UCSD-AML1 (cell line): Measurements from ENCODE around the gene ZC3H12A.

Experiments
- DNase-seq: peaks from one replicate; lab custom pipeline; 2025; ENCODE audit not compliant: unreplicated experiment; lab: John Stamatoyannopoulos, UW

Gene ZC3H12A

DNA sequence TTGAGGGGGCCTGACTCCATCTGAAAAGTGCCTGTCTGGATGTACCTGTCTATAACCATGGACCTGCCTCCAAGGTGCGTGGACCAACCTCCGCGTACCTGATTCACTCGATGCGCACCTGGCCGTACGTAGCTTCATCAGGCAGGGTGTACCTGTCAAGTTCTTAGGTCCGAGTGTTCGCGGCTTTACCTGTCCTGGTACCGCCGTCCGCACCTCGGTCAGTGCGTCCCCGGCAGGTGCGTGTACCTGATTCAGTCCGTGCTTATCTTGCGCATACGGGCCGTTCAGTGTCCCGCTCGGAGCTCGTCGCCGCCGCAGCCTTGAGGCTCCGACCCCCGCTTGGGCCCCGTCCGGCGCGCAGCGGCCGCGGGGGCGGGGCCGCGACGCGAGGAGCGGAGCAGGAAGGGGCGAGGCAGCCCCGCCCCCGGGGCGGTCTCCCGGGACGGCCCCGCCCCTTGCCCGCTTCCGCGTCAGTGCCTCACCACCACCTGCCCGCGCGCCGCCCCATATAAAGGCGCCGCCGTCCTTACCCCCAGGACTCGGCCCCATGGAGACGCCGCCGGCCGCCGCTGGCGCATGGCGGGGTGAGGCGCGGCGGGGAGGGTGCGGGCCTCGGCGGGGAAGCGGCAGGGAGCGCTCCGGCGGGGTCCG is at the start of gene ZC3H12A:
Gene ZC3H12A, plus strand, starts transcription at position 535 of the 651 bp plus-strand sequence. CDS start 917 bp downstream, outside the sequence.
- peak; percentile 95 for DNase-seq

DNA sequence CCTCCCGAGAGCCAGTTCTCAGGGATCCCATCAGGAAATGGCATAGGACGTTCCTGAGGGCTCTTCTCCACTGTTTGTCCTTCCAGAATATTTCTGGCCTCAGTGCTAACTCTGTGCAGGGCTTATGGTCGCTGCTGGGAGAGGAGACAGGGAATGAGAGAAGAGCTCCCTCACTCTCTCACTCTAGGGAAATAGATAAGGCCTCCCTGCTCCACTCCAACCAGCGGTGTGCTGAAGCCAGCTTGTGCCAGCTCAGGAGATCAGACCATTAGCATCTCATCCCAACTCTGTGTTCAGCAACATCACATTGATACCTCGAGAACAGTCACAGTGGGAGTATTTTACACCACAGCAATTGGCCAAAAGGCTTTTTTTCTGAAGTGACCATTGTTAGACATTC is 49.2 kb upstream of the ZC3H12A start:
- DNase-seq = no peak

DNA sequence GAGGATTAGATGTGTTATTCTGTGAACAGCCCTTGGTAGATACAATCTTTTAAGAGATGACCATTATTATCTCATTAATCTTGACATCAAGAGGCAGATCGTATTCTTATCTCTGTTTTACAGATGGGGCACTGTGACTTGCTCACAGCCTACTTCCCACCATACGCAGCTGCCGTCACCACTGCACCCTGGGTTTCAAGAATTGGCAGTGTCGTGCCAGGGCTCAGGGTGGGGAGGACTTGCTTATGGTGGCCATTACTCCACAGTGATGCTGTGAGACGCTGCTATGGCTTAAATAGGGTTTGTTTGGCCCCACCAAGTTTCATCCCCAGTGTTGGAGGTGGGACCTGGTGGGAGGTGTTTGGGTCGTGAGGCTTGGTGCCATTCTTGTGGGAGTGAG is 45.4 kb upstream of the ZC3H12A start:
- no peak for DNase-seq

DNA sequence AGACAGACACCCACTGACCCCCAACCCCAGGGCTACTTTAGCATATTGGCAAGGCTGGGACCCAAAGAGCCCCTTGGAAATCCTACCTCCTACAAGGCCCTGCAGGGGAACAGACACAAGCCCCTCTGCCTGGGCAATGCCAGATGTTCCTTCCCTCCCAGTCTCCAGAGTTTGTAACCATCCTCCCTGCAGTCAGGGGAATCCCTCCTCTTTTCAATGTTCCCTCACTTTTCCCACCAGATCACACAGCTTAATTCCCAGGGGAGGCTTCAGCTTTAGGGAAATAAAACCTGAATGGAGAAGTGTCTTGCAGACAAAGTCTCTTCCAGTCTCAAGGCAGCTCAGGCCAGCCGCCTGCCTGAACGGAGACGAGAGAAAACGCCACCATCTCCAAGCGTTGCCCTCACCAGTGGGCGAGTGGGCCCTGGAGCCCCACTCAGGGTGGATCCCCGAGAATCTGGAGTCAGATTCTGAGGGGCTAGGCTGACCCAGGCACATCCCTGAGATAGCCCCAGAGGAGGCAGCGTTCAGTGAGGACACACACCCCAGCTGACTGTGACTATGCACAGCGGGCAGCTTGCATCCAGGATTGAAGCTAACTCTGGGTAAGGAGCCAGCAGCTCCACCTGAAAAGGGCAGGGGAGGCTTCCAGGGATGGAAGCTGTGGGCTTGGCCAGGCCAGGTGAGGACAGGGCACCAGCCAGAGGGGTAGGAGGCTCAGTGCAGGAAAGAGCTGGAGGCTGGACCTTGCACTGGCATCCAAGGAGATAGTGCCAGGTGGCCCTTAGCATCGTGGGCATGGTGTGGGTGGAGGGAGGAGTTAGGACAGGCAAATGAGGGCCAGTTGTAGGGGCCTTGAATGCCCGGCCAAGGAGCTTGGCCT is 44.0 kb upstream of the ZC3H12A start:
- no peak for DNase-seq

DNA sequence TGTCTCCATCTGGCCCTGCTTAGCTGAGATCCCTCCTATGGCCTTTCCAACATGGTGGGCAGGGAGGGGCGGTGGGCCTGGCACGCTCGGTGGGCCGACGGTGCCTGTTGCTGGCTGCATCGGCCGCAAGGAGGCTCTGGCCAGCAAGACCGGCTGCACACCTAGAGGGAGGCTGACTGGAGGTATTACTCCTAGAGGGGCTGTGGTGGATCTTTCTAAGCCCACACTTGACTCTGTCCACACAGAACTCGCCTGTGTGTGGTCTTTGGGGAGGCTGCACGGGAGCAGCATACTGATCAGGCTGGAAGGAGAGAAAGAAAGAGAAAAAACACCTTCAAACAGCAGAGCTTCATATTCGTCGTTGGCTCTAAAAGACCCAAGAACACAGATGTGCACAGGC is 41.7 kb upstream of the ZC3H12A start:
- DNase-seq = no peak

DNA sequence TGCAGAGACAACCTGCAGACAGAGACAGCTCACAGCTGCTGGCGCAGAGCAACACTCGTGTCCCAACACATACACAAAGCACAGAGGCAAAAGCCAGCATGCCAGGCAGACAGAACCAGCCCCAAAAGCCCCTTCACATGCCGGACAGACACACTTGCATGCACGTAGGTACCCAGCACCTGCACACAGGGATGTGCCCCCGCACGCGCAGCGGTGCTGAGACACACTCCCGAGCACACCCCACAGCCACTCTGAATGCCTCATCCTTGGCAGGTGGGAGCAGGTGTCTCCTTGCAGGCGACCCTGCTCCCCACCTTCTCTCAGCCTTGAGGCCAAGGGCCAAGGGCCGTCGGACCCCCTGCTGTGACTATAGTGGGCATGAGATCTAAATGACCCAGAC is 41.2 kb upstream of the ZC3H12A start:
- no peak for DNase-seq

DNA sequence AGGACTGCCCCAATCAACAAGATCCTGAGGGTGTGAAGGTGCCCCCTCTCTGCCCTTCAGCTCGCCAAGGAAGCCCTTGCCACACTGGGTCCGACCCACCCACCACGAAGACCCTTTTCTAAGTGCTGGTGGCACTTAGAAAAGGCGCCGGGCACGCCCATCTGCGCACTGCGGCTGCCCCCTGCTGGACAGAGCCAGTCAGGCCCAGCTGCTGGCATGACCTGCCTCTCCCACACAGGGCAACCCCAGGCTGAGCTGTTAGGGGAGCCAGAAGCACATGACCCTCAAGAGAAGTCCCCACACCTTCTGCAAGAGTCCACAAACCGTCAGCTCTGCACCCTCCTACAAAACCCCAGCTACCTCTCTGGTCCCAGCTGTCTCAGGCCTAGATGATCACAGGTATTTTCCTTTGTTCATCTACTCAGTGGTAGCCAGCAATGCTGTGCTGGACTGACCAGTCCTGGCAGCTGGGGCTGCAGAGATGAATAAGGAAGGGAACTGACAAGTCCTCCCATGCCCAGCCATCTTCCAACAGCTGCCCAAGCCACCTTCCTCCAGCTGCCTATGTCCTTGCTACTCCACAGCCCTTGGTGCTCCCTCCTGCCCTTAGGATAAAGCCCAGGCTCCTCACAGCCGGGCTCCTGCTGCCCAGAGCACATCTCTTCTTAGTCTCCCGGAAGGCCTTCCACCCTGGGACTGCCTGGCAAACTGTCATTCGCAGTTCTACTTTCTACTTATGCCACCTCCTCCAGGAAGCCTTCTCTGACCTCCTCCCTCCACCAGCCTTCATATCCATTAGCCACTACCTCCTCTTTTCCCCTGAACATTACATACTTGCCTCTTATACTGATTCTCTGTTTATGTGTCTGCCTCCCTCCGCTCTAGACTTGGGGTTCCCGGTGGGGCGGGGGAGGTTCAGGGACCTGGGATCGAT is 39.8 kb upstream of the ZC3H12A start:
- peak; percentile 61 for DNase-seq

DNA sequence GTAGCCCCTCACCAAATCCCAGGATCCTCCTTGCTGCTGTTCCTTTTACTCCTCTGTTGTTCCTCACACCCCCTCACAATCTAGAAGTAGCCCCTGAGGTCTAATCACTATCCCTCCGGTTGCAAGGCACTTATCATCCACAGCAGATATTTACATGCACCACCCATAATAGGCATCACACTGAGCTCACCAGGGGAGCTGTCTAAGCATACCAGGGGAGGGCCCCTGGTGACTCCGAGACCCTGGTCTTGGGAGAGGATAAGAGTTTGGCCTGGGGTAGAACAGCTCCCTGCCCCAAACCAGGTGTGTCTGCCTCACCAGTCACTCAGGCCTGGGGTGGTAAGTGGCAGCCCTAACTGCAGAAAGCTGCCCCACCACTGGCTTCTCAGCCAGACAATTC is 37.3 kb upstream of the ZC3H12A start:
- no peak for DNase-seq

DNA sequence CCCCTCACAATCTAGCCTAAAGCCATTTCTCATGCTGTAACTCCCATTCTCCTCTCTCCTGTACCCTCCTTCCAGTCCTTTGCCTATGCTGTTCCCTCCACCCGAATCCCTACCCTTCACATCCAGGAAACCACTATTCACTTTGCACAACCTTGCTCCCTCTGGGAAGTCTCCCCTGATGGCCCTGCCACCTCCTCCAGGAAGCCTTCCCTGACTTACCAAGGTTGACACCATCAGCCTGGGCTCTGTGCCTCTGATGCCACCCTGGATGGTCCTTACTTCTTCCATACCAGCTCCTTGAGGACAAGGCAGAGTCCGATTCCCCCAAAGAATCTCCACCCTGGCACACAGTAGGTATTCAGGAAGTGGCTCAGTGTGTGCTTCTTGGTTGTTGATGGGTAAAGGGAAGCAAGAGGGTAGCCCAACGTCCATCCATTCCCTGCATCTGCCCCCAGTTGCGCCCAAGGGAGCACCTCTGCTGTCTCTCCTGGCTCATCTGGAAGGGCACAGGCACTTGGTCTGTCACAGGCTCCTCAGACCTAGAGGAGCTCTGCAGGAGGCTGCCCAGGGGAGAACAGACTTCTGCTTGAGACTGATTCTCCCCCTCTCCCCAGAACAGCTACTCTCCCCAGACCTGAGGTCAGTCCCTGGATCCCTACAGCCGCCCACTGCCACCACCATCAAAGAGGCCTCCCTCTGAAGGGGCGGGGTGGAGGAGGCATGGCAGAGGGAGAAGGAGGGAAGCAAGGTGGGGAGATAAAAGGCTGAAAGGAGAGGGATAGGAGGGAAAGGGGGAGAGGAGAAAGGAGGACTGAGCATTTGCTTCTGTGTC is 36.1 kb upstream of the ZC3H12A start:
- no peak for DNase-seq

DNA sequence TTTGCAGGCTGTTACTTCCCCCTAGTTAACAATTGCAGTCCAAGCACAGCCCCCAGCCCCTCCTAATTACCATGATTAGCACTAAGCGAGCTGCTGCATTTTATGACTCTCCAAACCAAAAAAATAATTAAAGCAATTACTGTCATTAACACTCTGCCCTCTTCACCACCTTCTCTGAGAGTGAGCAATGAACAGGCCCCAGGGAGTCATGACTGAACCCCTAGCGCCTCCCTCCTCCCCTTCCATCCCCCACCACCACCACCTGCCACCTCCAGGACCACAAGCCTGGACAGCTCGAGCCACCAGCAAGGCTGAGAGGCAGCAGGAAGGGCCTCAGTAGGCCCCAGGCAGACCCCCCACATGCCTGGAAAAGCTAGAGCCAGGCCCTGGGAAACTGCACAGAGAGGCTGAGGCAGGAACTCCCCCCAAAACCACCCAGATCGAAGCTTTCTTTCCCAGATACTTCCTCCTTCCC is 35.5 kb upstream of the ZC3H12A start:
- DNase-seq = no peak

DNA sequence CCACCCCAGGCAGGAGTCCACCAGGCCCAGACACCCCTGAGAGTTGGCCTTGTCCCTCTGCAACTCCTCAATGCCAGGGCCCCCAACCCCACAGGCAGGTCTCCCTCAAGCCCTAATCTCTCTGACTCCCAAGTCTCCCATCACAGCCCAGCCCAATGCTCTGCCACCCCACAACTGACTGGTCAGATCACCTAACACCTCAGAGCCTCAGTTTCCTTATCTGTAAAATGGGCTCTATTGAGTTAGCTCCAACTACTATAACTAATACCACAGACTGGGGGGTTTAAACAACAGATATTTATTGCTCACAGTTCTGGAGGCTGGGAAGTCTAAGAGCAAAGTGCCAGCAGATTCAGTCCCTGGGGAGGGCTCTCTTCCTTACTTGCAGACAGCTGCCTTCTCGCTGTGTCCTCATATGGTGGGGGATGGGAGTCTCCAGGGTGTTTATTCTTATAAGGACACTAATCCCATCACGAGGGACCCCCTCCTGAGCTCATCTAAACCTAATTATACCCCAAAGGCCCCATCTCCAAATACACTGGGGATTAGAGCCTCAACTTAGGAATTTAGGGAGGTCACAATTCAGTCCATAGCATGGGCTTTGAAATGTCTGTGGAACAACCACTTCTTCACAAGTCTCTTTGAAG is 34.9 kb upstream of the ZC3H12A start:
- DNase-seq = no peak

DNA sequence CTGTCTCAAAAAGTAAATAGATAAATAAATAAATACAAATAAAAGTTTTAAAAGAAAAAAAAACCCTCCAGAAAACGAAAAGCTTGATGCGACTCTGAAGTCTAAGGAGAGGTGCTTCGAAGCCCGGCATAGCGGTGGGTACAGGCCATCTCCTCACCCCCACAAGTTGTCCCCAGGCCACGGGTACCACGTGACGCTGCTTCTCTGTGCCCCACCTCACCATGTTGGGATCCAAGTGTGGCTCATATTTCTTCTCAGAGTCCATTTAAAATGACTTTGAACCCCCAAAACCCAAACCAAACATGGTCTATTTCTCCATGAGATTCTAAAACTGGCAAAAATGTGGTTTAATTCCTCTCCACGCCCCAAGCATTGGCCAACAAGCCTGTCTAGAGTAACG is 32.9 kb upstream of the ZC3H12A start:
- no peak for DNase-seq

DNA sequence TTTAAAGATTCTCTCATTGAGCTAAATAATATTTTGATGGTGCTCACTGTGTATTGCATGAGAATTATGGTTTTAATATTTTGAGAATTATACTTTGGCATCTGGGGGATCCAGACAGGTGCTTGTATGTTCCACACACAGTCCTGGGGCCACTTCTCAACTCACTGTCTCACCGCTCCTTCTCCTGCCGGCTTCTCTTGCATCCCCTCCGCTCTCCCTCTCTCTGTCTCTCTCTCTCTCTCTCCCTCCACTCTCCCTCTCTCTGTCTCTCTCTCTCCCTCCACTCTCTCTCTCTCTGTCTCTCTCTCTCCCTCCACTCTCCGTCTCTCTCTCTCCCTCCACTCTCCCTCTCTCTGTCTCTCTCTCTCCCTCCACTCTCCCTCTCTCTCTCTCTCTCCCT is 32.2 kb upstream of the ZC3H12A start:
- no peak for DNase-seq

DNA sequence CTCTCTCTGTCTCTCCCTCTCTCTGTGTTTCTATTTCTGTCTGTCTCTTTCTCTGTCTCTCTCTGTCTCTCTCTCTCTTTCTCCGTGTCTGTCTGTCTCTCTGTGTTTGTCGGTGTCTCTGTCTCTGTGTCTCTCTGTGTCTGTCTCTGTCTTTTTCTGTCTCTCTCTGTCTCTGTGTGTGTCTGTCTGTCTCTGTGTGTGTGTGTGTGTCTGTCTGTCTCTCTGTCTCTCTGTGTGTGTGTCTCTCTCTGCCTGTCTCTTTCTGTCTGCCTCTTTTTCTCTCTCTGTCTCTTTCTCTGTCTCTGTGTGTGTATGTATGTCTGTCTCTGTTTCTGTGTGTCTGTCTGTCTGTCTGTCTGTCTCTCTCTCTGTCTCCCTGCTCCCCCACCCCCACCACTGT is 31.7 kb upstream of the ZC3H12A start:
- DNase-seq = no peak

DNA sequence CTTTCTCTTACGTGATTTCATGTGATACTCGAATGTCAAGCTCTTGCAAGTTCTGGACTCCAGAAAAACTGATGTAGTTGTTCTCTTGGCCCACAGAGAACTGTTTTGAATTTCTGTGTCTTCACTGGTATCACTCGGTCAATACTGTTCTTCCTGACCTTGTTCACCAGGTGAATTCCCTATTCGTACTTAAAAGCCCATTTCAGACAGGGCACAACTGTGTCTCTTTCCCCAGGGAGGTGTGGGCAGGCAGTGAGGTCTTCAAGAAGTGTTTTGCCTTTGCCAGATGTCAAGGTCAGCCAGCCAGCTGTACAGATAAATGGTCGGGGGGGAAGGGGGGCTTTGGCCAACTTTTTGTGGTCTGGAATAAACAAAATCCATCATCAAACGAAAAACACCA is 27.5 kb upstream of the ZC3H12A start:
- no peak for DNase-seq

DNA sequence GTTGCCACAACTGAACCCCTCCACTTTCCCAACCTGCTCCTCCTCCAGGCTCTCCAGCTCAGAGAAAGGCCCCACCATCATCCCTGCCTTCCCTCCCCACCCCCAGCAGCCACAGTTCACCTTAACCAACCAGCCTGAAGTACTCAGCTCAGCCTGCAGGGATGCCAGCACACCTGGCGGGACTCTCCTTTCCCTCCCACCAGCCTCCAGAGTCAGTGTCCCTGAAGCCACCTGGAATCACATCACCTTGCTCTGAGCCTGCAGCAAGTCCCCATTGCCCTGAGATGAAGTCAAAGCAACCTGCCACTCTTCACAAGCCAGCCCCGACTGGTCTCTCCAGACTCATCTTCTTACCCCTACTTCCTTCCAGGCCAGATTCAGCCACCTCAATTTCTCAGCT is 26.2 kb upstream of the ZC3H12A start:
- DNase-seq = no peak

DNA sequence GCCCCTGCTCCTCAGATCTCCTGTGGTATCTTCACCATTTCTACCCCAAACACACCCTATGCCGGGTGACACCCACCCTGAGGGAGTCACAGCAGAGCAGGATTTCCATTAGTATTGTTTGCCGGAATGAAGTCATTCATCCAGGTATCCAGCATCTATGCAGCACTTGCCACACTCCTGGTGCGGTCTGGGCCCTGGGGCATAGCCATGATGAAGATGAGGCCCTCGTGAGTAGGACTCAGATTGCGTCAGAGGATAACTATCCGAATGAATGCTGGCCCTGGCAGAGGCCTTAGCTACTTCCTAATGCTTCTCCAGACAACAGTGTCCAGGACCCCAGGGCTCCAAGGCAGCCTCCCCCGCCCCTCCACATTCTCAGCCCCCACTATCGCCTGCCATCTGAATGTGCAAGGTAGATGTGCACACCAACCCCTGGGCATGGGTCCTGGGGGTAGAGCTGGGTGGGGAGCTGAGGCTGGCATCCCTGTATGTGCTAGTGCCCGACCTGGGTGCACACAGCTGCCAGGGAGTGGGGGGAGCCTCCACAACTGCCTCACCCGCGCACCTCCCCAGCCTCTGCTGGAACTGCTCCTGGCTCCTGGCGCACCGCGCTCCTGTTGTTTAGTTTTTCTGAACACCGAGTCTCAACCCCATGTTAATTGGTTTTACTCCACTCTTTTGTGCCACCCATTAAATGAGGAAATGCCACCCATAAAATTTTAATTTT is 25.5 kb upstream of the ZC3H12A start:
- no peak for DNase-seq

DNA sequence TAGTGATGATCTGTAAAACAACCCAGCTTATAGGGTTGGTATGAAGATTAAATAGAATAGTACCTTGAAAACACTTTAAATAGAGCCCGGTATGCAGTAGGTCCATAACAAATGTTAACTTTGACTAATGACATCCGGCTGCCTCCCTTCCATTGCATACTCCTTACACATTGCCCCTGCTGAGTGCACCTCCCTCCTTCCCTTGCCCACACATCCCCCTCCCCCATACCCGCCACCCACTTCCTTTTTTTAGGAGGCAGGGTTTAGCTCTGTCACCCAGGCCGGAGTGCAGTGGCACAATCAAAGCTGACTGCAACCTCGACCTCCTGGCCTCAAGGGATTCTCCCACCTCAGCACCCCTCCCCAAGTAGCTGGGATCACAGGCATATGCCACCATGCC is 24.4 kb upstream of the ZC3H12A start:
- DNase-seq = peak; percentile 79

DNA sequence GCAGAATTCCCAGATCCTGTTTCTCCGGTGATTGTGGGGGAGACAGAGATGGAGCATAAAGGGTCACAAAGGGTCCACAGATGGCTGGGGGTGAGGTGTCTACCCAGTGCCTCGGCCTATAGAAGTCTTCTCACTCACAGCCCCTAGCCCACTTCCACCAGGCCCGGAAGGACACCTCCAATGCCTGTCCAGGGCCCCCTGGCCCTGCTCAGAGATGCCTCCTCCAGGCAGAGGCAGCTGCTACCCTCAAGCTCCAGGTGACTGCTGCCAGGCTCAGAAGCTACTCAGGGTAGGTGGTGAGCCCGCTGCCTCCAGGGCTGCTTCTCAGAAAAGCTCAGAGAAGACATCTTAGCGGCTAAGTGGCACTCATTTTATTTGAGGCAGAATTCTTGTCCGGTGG is 22.0 kb upstream of the ZC3H12A start:
- no peak for DNase-seq
